DOHH2 (cell line): ENCODE results near the gene ISLR.

Experiments used
- EZH2phosphoT487 ChIP-seq: fragments of 200-600 bp; sonication (generic); IDR thresholded peaks from 2 replicates; pipeline ENCODE4 v1.6.1; 2017; ENCODE audit warnings: borderline replicate concordance, mild to moderate bottlenecking, antibody characterized with exemption, low read length, moderate library complexity, mixed read lengths
- TF ChIP-seq, protein P1 (sequence below): fragments of 200-600 bp; sonication (generic); IDR thresholded peaks from one replicate; pipeline ENCODE4 v1.5.1; 2014; ENCODE audit warnings: antibody characterized with exemption, mild to moderate bottlenecking, low read depth, low read length; ENCODE audit not compliant: poor library complexity, severe bottlenecking

DNA sequence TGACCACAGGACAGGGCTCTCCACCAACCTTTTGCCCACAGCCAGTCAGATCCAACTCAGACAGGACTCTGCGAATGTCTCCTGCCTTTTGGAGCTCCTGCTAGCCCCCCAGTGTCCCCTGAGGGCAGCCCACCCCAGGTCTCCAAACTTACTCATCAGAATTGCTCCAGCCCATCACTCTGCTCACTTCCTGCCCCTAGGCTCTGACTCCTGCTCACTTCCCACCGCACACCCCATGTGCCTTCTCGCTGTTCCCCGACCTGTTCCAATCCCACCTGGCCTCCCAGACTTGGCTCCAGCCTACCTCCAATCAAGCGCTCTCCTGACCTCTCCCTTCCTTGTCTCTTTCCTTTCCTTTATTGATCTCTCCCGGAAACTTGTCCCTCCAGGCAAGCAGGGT lies 35.0 kb downstream of the ISLR start:
- TF ChIP-seq, protein P1, sequence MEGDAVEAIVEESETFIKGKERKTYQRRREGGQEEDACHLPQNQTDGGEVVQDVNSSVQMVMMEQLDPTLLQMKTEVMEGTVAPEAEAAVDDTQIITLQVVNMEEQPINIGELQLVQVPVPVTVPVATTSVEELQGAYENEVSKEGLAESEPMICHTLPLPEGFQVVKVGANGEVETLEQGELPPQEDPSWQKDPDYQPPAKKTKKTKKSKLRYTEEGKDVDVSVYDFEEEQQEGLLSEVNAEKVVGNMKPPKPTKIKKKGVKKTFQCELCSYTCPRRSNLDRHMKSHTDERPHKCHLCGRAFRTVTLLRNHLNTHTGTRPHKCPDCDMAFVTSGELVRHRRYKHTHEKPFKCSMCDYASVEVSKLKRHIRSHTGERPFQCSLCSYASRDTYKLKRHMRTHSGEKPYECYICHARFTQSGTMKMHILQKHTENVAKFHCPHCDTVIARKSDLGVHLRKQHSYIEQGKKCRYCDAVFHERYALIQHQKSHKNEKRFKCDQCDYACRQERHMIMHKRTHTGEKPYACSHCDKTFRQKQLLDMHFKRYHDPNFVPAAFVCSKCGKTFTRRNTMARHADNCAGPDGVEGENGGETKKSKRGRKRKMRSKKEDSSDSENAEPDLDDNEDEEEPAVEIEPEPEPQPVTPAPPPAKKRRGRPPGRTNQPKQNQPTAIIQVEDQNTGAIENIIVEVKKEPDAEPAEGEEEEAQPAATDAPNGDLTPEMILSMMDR: no peak
- no peak for TF ChIP-seq EZH2phosphoT487
